Measurements from ENCODE around the gene CADM1.

The CADM1 gene

DNA sequence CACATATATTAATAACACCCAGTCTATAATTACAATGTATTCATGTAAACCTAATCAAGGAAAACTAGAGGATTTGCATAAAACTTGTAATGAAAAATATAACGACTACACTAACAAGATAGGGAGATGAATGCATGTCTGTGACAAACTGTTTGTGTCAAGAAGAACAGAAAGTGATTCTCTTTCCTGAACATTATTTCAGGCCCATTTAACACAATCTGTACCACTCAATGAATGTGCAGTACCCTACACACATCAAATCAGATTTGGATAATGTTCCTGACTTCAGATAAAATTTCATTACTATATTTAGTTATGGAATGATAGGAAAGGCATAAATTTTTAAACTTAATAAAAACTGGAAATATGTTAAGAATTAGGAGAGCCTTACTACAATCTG lies 93.1 kb downstream of the CADM1 start:
- no peak for ATAC-seq (replicated peaks)
- H3K4me1 Mint-ChIP-seq (ENCODE audit: low read depth in 2 of 2): peaks cover 0 to 3% of the 10 kb centered on the region in 2 donors
- peaks cover 0 to 14% of the 10 kb centered on the region in 2 donors for H3K27me3 Mint-ChIP-seq
- no peak for DNase-seq
- no peak overlapping the region for H3K4me3 Mint-ChIP-seq
- H3K27ac Mint-ChIP-seq: no peak overlapping the region
- no peaks in the 10 kb centered on the region for H3K9me3 Mint-ChIP-seq
- H3K36me3 Mint-ChIP-seq (ENCODE audit: insufficient read depth): no peaks in the 10 kb centered on the region

- Mint-ChIP-seq H3K36me3 (ENCODE audit: insufficient read depth) (no peaks in the 10 kb centered on the region), H3K4me1 (ENCODE audit: low read depth in 2 of 2) (no peaks in the 10 kb centered on the region), H3K4me3 (no peak overlapping the region), H3K27me3 (peaks cover 0 to 10% of the 10 kb centered on the region in 2 donors), H3K27ac (no peak overlapping the region), H3K9me3 (no peaks in the 10 kb centered on the region)
- no peak for ATAC-seq (replicated peaks)
- no peak for DNase-seq
Observed at GRCh38 chr11:115409691-115410220, 94.5 kb downstream of the CADM1 start.

- Mint-ChIP-seq H3K9me3 (no peaks in the 10 kb centered on the region), H3K36me3 (ENCODE audit: insufficient read depth) (no peaks in the 10 kb centered on the region), H3K4me3 (no peak overlapping the region), H3K27ac (no peak overlapping the region), H3K4me1 (ENCODE audit: low read depth in 2 of 2) (no peaks in the 10 kb centered on the region), H3K27me3 (peaks cover 0 to 10% of the 10 kb centered on the region in 2 donors)
- ATAC-seq (replicated peaks) (no peak), DNase-seq (no peak)
Observed at GRCh38 chr11:115409116-115409670, 95.0 kb downstream of the CADM1 start.

DNA sequence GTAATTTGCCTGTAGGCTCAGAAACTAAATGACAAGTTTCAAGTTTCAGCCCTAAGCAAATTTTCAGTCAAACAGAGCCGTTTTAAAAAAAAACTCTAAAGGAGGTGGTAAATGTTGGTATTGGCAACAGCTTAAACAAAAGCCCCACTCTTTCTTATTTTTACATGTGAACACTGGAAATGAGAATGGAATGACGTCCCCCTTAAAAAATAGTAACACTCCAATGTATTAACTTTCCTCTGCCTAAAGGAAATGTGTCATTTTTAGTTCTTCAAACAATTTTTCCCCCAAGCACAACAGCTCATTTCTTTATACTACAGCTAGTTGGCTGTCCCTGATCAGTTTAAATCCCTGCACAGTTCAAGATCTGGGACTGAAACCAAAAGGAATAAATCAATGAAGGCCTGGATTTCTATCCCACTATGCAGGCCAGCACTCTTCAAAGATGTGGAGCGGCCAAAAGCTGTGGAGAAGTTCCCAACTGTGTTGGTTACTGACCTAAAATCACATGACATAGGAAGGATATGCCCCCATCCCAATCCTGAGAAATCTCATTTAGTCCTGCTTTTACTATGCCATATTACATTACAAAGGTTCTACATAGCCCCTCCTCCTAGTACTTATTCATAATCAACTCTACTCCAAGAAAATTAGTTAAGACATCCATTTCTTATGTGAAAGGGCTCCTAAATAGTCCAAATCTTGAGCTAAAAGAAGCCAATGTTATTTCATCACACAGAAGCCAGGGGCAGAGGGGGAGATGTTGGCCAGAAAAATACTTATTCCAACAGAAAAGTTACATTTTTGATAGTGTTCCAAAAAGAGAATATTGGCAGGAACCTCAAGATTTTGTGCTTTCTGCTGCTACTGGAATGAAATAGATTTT lies 95.9 kb downstream of the CADM1 start:
- H3K27ac Mint-ChIP-seq: no peak overlapping the region
- DNase-seq: no peak

DNA sequence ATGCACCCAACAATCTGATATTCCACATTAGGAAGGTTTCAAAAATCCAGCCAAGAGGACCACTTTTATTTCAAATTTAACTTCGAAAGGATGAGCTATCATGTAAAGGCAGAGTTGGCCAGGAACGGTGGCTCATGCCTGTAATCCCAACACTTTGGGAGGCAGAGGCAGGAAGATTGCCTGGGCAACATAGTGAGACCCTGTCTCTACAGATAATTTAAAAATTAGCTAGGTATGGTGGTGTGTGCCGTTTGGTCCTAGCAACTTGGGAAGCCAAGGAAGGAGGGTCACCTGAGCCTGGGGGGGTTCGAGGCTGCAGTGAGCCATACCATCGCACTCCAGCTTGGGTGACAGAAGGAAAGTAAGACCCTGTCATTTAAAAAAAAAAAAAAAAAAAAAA lies 96.7 kb downstream of the CADM1 start:
- ATAC-seq (replicated peaks): no peak
- H3K4me3 Mint-ChIP-seq: no peak overlapping the region
- H3K4me1 Mint-ChIP-seq (ENCODE audit: low read depth in 2 of 2): no peaks in the 10 kb centered on the region
- H3K36me3 Mint-ChIP-seq (ENCODE audit: insufficient read depth): no peaks in the 10 kb centered on the region
- no peak for DNase-seq
- no peak overlapping the region for H3K27ac Mint-ChIP-seq
- H3K9me3 Mint-ChIP-seq: no peaks in the 10 kb centered on the region
- H3K27me3 Mint-ChIP-seq: peaks cover 0 to 10% of the 10 kb centered on the region in 2 donors

More for the DNA sequence above, 95.9 kb downstream of the CADM1 start:
- Mint-ChIP-seq H3K36me3 (ENCODE audit: insufficient read depth) (no peaks in the 10 kb centered on the region), H3K4me1 (ENCODE audit: low read depth in 2 of 2) (no peaks in the 10 kb centered on the region), H3K27me3 (peaks cover 0 to 10% of the 10 kb centered on the region in 2 donors), H3K9me3 (no peaks in the 10 kb centered on the region), H3K4me3 (no peak overlapping the region)
- ATAC-seq (replicated peaks): no peak

GRCh38 chr11:115406404-115406803 lies 97.8 kb downstream of the CADM1 start:
- no peak overlapping the region for H3K27ac Mint-ChIP-seq
- H3K36me3 Mint-ChIP-seq (ENCODE audit: insufficient read depth): no peaks in the 10 kb centered on the region
- H3K4me1 Mint-ChIP-seq (ENCODE audit: low read depth in 2 of 2): no peaks in the 10 kb centered on the region
- DNase-seq (no peak), ATAC-seq (replicated peaks) (no peak)
- H3K4me3 Mint-ChIP-seq: no peak overlapping the region
- H3K9me3 Mint-ChIP-seq: no peaks in the 10 kb centered on the region
- peaks cover 0 to 10% of the 10 kb centered on the region in 2 donors for H3K27me3 Mint-ChIP-seq

GRCh38 chr11:115398333-115399080 lies 105.7 kb downstream of the CADM1 start:
- ATAC-seq (replicated peaks): no peak
- Mint-ChIP-seq H3K36me3 (ENCODE audit: insufficient read depth) (no peaks in the 10 kb centered on the region), H3K27ac (no peak overlapping the region), H3K4me1 (ENCODE audit: low read depth in 2 of 2) (no peaks in the 10 kb centered on the region), H3K27me3 (peaks cover 0 to 14% of the 10 kb centered on the region in 2 donors), H3K4me3 (no peak overlapping the region), H3K9me3 (no peaks in the 10 kb centered on the region)
- no peak for DNase-seq

DNA sequence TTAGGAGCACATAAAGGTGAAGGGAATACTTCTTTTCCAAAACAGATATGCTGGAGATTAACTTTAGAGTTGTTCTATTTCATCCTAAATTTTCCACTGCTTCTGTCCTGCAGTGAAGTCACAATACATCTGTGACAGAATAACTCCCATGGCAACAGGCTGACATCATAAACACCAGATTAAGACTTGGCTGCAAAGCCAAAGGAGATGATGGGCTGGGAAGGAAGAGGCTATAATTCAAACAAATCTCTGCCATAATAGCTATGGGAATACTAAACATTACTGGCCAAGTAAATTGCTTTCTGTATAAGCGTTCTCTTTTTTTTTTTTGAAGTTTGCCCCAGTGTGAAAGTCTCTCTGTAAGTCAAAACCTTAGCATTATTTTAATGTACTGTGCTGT lies 107.7 kb downstream of the CADM1 start:
- no peak for DNase-seq
- Mint-ChIP-seq H3K4me1 (ENCODE audit: low read depth in 2 of 2) (no peaks in the 10 kb centered on the region), H3K27ac (no peak overlapping the region), H3K9me3 (no peaks in the 10 kb centered on the region), H3K4me3 (no peak overlapping the region), H3K27me3 (peaks cover 0 to 15% of the 10 kb centered on the region in 2 donors), H3K36me3 (ENCODE audit: insufficient read depth) (no peaks in the 10 kb centered on the region)
- no peak for ATAC-seq (replicated peaks)

GRCh38 chr11:115393950-115394349 lies 110.3 kb downstream of the CADM1 start:
- peaks cover 0 to 11% of the 10 kb centered on the region in 2 donors for H3K27me3 Mint-ChIP-seq
- ATAC-seq (replicated peaks) (no peak), DNase-seq (no peak)
- no peaks in the 10 kb centered on the region for H3K36me3 Mint-ChIP-seq (ENCODE audit: insufficient read depth)
- no peaks in the 10 kb centered on the region for H3K4me1 Mint-ChIP-seq (ENCODE audit: low read depth in 2 of 2)
- no peak overlapping the region for H3K27ac Mint-ChIP-seq
- H3K9me3 Mint-ChIP-seq: no peaks in the 10 kb centered on the region
- no peak overlapping the region for H3K4me3 Mint-ChIP-seq

GRCh38 chr11:115391598-115391997 lies 112.6 kb downstream of the CADM1 start:
- no peaks in the 10 kb centered on the region for H3K9me3 Mint-ChIP-seq
- no peak overlapping the region for H3K4me3 Mint-ChIP-seq
- no peaks in the 10 kb centered on the region for H3K36me3 Mint-ChIP-seq (ENCODE audit: insufficient read depth)
- no peaks in the 10 kb centered on the region for H3K4me1 Mint-ChIP-seq (ENCODE audit: low read depth in 2 of 2)
- ATAC-seq (replicated peaks) (no peak), DNase-seq (no peak)
- H3K27me3 Mint-ChIP-seq: peaks cover 12 to 24% of the 10 kb centered on the region in 2 donors
- H3K27ac Mint-ChIP-seq: peak overlapping the region in 1 of 2 donors; percentile 8

DNA sequence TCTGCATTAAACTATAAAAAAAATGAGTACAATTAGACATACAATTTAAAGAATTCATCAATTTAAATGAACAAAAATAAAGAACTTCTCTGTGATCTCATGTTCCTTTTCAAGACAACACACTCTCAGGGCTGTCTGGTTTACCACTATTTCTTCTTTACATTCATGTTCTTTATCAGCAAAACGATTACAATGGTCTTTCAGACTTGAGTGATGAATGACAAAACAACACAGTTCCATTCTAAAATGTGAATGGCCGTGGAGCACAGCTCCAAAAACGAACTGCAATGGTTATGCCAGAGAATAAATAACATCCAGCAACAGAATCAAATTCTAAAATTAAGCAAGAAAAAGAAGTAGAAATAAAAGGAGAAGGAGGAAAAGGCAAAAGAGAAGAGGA lies 113.1 kb downstream of the CADM1 start:
- DNase-seq (no peak), ATAC-seq (replicated peaks) (no peak)
- H3K27me3 Mint-ChIP-seq: peaks cover 12 to 26% of the 10 kb centered on the region in 2 donors
- H3K36me3 Mint-ChIP-seq (ENCODE audit: insufficient read depth): no peaks in the 10 kb centered on the region
- peak overlapping the region in 1 of 2 donors; percentile 8 for H3K27ac Mint-ChIP-seq
- H3K4me3 Mint-ChIP-seq: no peak overlapping the region
- no peaks in the 10 kb centered on the region for H3K4me1 Mint-ChIP-seq (ENCODE audit: low read depth in 2 of 2)
- no peaks in the 10 kb centered on the region for H3K9me3 Mint-ChIP-seq

GRCh38 chr11:115390441-115390840 lies 113.8 kb downstream of the CADM1 start:
- Mint-ChIP-seq H3K27me3 (peaks cover 12 to 22% of the 10 kb centered on the region in 2 donors), H3K4me1 (ENCODE audit: low read depth in 2 of 2) (no peaks in the 10 kb centered on the region), H3K36me3 (ENCODE audit: insufficient read depth) (no peaks in the 10 kb centered on the region), H3K9me3 (no peaks in the 10 kb centered on the region), H3K4me3 (no peak overlapping the region), H3K27ac (no peak overlapping the region)
- no peak for DNase-seq
- ATAC-seq (replicated peaks): no peak

GRCh38 chr11:115389790-115390189 lies 114.4 kb downstream of the CADM1 start:
- Mint-ChIP-seq H3K27me3 (peaks cover 12 to 22% of the 10 kb centered on the region in 2 donors), H3K4me3 (no peak overlapping the region), H3K9me3 (no peaks in the 10 kb centered on the region), H3K27ac (no peak overlapping the region), H3K36me3 (ENCODE audit: insufficient read depth) (no peaks in the 10 kb centered on the region), H3K4me1 (ENCODE audit: low read depth in 2 of 2) (no peaks in the 10 kb centered on the region)
- ATAC-seq (replicated peaks) (no peak), DNase-seq (no peak)

Measured in effector memory CD8-positive, alpha-beta T cell (primary cell).